ENCODE data around the gene CABS1.

CABS1 gene

DNA sequence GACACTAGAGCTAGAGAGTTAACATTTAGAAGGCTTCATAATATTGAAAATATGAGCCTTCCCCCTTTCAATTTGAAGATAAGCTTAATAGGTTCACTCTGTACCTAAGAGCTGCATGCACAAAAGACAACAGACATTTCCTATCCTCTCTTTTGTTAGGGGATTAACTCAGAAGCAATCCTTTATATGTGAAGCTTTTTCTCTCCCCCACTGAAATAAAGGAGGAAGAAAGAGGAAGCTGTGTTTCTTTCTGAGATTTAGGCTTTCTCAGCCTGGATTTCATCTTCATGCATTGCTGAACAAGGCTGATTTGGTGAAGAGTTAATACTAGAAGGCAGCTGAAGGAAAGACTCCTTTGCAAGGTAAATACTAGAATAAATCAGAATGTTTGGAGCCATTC lies 21.0 kb upstream of the CABS1 start:
- no peak overlapping the region for H3K4me3 ChIP-seq (ENCODE audit: low read depth, low read length)
- no peak overlapping the region for H3K9ac ChIP-seq
- H3K9me3 ChIP-seq (ENCODE audit: control insufficient read depth, low read length): no peaks in the 10 kb centered on the region
- H3K4me2 ChIP-seq (ENCODE audit: low read length): no peak overlapping the region
- no peak overlapping the region for H3K27ac ChIP-seq
- no peaks in the 10 kb centered on the region for H3K4me1 ChIP-seq
- no peaks in the 10 kb centered on the region for H3K79me2 ChIP-seq
- TF ChIP-seq CTCF (IDR thresholded peaks at IDR 0.05): no peak
- no peaks in the 10 kb centered on the region for H3K27me3 ChIP-seq (ENCODE audit: control insufficient read depth, insufficient read depth, low read length)
- no peak overlapping the region for H2AFZ ChIP-seq
- no peaks in the 10 kb centered on the region for H3K36me3 ChIP-seq (ENCODE audit: control insufficient read depth, insufficient read depth, low read length)

GRCh38 chr4:70315928-70316327 lies 18.9 kb upstream of the CABS1 start:
- no peaks in the 10 kb centered on the region for H3K79me2 ChIP-seq
- H3K36me3 ChIP-seq (ENCODE audit: control insufficient read depth, insufficient read depth, low read length): no peaks in the 10 kb centered on the region
- TF ChIP-seq CTCF (IDR thresholded peaks at IDR 0.05): no peak
- no peak overlapping the region for H3K4me2 ChIP-seq (ENCODE audit: low read length)
- no peak overlapping the region for H3K4me3 ChIP-seq (ENCODE audit: low read depth, low read length)
- no peaks in the 10 kb centered on the region for H3K9me3 ChIP-seq (ENCODE audit: control insufficient read depth, low read length)
- no peak overlapping the region for H3K27ac ChIP-seq
- H3K27me3 ChIP-seq (ENCODE audit: control insufficient read depth, insufficient read depth, low read length): no peaks in the 10 kb centered on the region
- H3K9ac ChIP-seq: no peak overlapping the region
- no peak overlapping the region for H2AFZ ChIP-seq
- H3K4me1 ChIP-seq: no peaks in the 10 kb centered on the region

DNA sequence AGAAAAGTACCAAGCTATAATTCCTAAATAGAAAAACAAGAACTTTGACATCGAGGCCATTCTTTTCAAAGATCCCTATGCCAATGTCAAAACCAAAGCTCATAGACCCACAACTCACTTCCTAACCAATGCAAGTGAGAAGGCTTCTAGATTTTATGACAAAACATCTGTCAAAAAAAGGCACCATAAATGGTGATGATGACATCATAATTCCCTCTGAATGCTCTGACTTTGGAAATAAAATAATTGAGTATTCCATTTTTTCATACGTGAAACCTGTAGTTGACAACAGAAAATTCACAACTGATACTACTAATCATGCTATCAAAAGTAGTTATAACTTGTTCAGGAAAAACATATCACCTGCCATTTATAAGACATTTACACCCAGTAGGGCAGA lies 8.7 kb upstream of the CABS1 start:
- no peaks in the 10 kb centered on the region for H3K79me2 ChIP-seq
- no peaks in the 10 kb centered on the region for H3K36me3 ChIP-seq (ENCODE audit: control insufficient read depth, insufficient read depth, low read length)
- H3K9me3 ChIP-seq (ENCODE audit: control insufficient read depth, low read length): no peaks in the 10 kb centered on the region
- no peak overlapping the region for H3K9ac ChIP-seq
- no peak overlapping the region for H3K27ac ChIP-seq
- H3K27me3 ChIP-seq (ENCODE audit: control insufficient read depth, insufficient read depth, low read length): no peaks in the 10 kb centered on the region
- H3K4me2 ChIP-seq (ENCODE audit: low read length): no peak overlapping the region
- H2AFZ ChIP-seq: no peak overlapping the region
- H3K4me1 ChIP-seq: no peaks in the 10 kb centered on the region
- TF ChIP-seq CTCF (IDR thresholded peaks at IDR 0.05): no peak
- H3K4me3 ChIP-seq (ENCODE audit: low read depth, low read length): no peak overlapping the region

DNA sequence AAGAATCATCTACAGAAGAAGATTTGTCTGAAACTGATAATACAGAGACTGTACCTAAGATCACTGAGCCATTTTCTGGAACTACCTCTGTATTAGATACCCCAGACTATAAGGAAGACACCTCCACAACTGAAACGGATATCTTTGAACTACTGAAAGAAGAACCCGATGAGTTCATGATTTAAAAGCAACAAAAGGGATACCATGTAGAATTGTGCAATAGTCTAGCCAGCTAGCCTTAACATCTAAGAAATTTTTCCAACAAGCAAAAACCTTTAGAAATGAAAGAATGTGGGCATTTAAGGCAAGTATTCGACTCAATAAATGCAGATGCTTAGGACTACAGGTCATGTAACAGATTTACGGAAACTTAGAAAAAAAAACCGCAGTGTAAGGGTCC lies 1.3 kb downstream of the CABS1 start:
- H3K9ac ChIP-seq: no peak overlapping the region
- no peak overlapping the region for H3K4me2 ChIP-seq (ENCODE audit: low read length)
- no peak overlapping the region for H3K27ac ChIP-seq
- H3K27me3 ChIP-seq (ENCODE audit: control insufficient read depth, insufficient read depth, low read length): no peaks in the 10 kb centered on the region
- H3K36me3 ChIP-seq (ENCODE audit: control insufficient read depth, insufficient read depth, low read length): no peaks in the 10 kb centered on the region
- no peak overlapping the region for H2AFZ ChIP-seq
- TF ChIP-seq CTCF (IDR thresholded peaks at IDR 0.05): no peak
- no peaks in the 10 kb centered on the region for H3K4me1 ChIP-seq
- H3K9me3 ChIP-seq (ENCODE audit: control insufficient read depth, low read length): no peaks in the 10 kb centered on the region
- H3K79me2 ChIP-seq: no peaks in the 10 kb centered on the region
- no peak overlapping the region for H3K4me3 ChIP-seq (ENCODE audit: low read depth, low read length)

DNA sequence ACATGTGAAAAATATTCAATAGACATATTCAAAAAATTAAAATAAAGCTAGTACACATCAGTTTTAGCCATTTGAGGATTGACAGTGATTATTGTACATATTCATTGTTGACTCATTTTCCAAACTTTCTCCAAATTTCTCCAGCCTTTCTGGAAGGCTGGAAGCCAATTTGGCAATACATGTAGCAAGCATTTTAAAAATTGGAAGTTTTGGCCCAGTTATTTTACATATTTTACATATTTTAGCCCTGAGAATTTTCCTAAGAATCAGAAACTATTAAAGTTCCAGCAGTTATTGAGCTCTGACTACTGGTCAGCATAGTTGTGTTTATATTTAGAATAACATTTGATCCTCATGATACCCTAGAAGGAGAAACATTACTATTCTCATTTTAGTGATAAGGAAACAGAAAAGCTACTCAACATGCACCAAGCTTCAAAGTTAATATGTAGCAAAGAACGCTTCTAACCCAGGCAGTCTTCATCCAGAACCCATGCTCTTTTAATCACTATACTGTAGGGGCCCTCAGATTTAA lies 3.2 kb downstream of the CABS1 start:
- no peak overlapping the region for H3K4me3 ChIP-seq (ENCODE audit: low read depth, low read length)

More for the DNA sequence above, 3.2 kb downstream of the CABS1 start:
- H3K4me1 ChIP-seq: no peaks in the 10 kb centered on the region
- H3K79me2 ChIP-seq: no peaks in the 10 kb centered on the region
- no peaks in the 10 kb centered on the region for H3K36me3 ChIP-seq (ENCODE audit: control insufficient read depth, insufficient read depth, low read length)
- H2AFZ ChIP-seq: no peak overlapping the region
- no peak overlapping the region for H3K27ac ChIP-seq
- H3K9me3 ChIP-seq (ENCODE audit: control insufficient read depth, low read length): no peaks in the 10 kb centered on the region
- no peak overlapping the region for H3K4me2 ChIP-seq (ENCODE audit: low read length)
- TF ChIP-seq CTCF (IDR thresholded peaks at IDR 0.05): no peak
- no peak overlapping the region for H3K9ac ChIP-seq
- H3K27me3 ChIP-seq (ENCODE audit: control insufficient read depth, insufficient read depth, low read length): no peaks in the 10 kb centered on the region

Data from parathyroid adenoma (tissue), 2 donors.